HepG2 (cell line): ENCODE data around the gene NDUFAF3. TPM values are rescaled to one million over a fixed set of nuclear protein-coding genes. Genes with fewer than 3 reads are reported as not detected.

Experiments
- ATF7 ChIP-seq, 2 experiments: fragments of 450-650 bp in 1 of 2; sonication (generic) in 1 of 2; formaldehyde crosslinking in 1 of 2; IDR thresholded peaks; 2 replicates each; pipeline versions ENCODE4 v1.4.0 to v1.6.1; 2016 to 2020; ENCODE audit warnings: antibody characterized with exemption in 1 of 2, mild to moderate bottlenecking in 1 of 2, missing genetic modification reagents in 1 of 2
- BCL3 ChIP-seq: sonication (generic); formaldehyde crosslinking; IDR thresholded peaks from 2 replicates; pipeline ENCODE4 v1.5.1; 2020; ENCODE audit warnings: mild to moderate bottlenecking, missing genetic modification reagents, moderate library complexity
- CREM ChIP-seq, 2 experiments: sonication (generic) in 1 of 2; formaldehyde crosslinking in 1 of 2; IDR thresholded peaks; 2 replicates each; pipeline versions ENCODE4 v1.4.0 to v1.6.1; 2016 to 2020; ENCODE audit warnings: antibody characterized with exemption in 1 of 2, mild to moderate bottlenecking in 1 of 2, missing genetic modification reagents in 1 of 2
- GATAD1 ChIP-seq: IDR thresholded peaks from 2 replicates; pipeline ENCODE4 v1.6.1; 2016; ENCODE audit warnings: missing genetic modification reagents, missing compliant biosample characterization
- KAT7 ChIP-seq: IDR thresholded peaks from 2 replicates; pipeline ENCODE4 v1.6.1; 2018; ENCODE audit warnings: borderline replicate concordance, missing compliant biosample characterization
- KLF11 ChIP-seq: IDR thresholded peaks from 2 replicates; pipeline ENCODE4 v1.6.1; 2016; ENCODE audit warnings: missing compliant biosample characterization
- KLF12 ChIP-seq: sonication (generic); formaldehyde crosslinking; IDR thresholded peaks from 2 replicates; pipeline ENCODE4 v1.4.0; 2020; ENCODE audit warnings: missing genetic modification reagents, borderline replicate concordance
- MTF1 ChIP-seq: sonication (generic); formaldehyde crosslinking; IDR thresholded peaks from 2 replicates; pipeline ENCODE4 v1.5.0; 2020; ENCODE audit warnings: missing genetic modification reagents
- POGZ ChIP-seq: sonication (generic); formaldehyde crosslinking; IDR thresholded peaks from 2 replicates; pipeline ENCODE4 v1.4.0; 2020; ENCODE audit warnings: mild to moderate bottlenecking, missing genetic modification reagents
- POLR2A ChIP-seq, 2 experiments: IDR thresholded peaks; 2 replicates each; pipeline ENCODE4 v1.6.1; 2011; ENCODE audit warnings: low read depth in 2 of 2, low read length in 2 of 2, mild to moderate bottlenecking in 1 of 2, moderate library complexity in 1 of 2; ENCODE audit not compliant: insufficient read depth in 1 of 2
- SP1 ChIP-seq, 2 experiments: fragments of 450-650 bp in 1 of 2; sonication (generic) in 1 of 2; formaldehyde crosslinking in 1 of 2; IDR thresholded peaks; 2 replicates each; pipeline versions ENCODE4 v1.4.0 to v1.6.1; 2016 to 2020; ENCODE audit warnings: missing genetic modification reagents in 1 of 2
- TFDP2 ChIP-seq: sonication (generic); formaldehyde crosslinking; IDR thresholded peaks from 2 replicates; pipeline ENCODE4 v1.4.0; 2020; ENCODE audit warnings: missing genetic modification reagents
- ZBTB10 ChIP-seq: sonication (generic); formaldehyde crosslinking; IDR thresholded peaks from 2 replicates; pipeline ENCODE4 v1.4.0; 2020; ENCODE audit warnings: missing genetic modification reagents, borderline replicate concordance
- ZBTB3 ChIP-seq: sonication (generic); formaldehyde crosslinking; IDR thresholded peaks from 2 replicates; pipeline ENCODE4 v1.4.0; 2020; ENCODE audit warnings: low read depth, mild to moderate bottlenecking, moderate library complexity, missing genetic modification reagents, borderline replicate concordance
- ZNF276 ChIP-seq: sonication (generic); formaldehyde crosslinking; IDR thresholded peaks from 2 replicates; pipeline ENCODE4 v1.4.0; 2020; ENCODE audit warnings: mild to moderate bottlenecking, low read depth, missing genetic modification reagents
- ZNF326 ChIP-seq: sonication (generic); formaldehyde crosslinking; IDR thresholded peaks from 2 replicates; pipeline ENCODE4 v1.4.0; 2020; ENCODE audit warnings: missing genetic modification reagents, borderline replicate concordance
- ZNF333 ChIP-seq: sonication (generic); formaldehyde crosslinking; IDR thresholded peaks from 2 replicates; pipeline ENCODE4 v1.4.0; 2020; ENCODE audit warnings: mild to moderate bottlenecking, missing genetic modification reagents, borderline replicate concordance
- ZNF512 ChIP-seq: sonication (generic); formaldehyde crosslinking; IDR thresholded peaks from 2 replicates; pipeline ENCODE4 v1.4.0; 2020; ENCODE audit warnings: mild to moderate bottlenecking, missing genetic modification reagents
- ZNF703 ChIP-seq: sonication (generic); formaldehyde crosslinking; IDR thresholded peaks from 2 replicates; pipeline ENCODE4 v1.5.1; 2020; ENCODE audit warnings: missing genetic modification reagents, mild to moderate bottlenecking, moderate library complexity, borderline replicate concordance
- polyA plus RNA-seq, 8 experiments: library from polyadenylated mRNA; depleted of rRNA in 3 of 8; stranded (reverse) in 7 of 8; unstranded in 1 of 8; fragments of >200 nt; fragmentation: Illumina TruSeq in 4 of 8; extraction: Trizol in 4 of 8; gene quantifications; 2 replicates each; pipeline versions ENCODE4 v1.2.1 to v1.2.3, GENCODE V29; 2011 to 2016; ENCODE audit warnings: low read depth in 4 of 8, missing spikeins in 1 of 8, mixed read lengths in 1 of 8; ENCODE audit not compliant: insufficient read depth in 1 of 8
- total RNA-seq, 5 experiments: library from RNA; depleted of rRNA; stranded (reverse); fragments of >200 nt; fragmentation: Illumina TruSeq; extraction: Trizol; gene quantifications; 2 replicates each; pipeline ENCODE4 v1.2.3, GENCODE V29; 2016; ENCODE audit warnings: low read depth in 1 of 5

Gene NDUFAF3
- total and polyA plus RNA-seq, 2 of the 13 experiments (the other 11 are each of a cell fraction or from before 2014, with no cell fraction given) = 39.0 to 50.0 TPM

GRCh38 chr3:49017971-49018706, 3.8 kb upstream of the NDUFAF3 start, which contains the start of gene DALRD3 (continued):
- TF ChIP-seq POGZ (CRISPR knock-in tag) = 0 out of 2 replicates have a peak, but pooled peaks have one; percentile 26
- TF ChIP-seq CREM (IDR thresholded peaks at IDR 0.05) = peak; percentile 49
- no peak for TF ChIP-seq CREM (CRISPR knock-in tag; IDR thresholded peaks at IDR 0.05)
- TF ChIP-seq ZNF333 = 0 out of 2 replicates have a peak, but pooled peaks have one; percentile 49
- TF ChIP-seq ZNF512 = peak; percentile 62; the same call in 1 of the 2 replicates
- TF ChIP-seq ZNF276 (CRISPR knock-in tag) = peak; percentile 78; the same call in 1 of the 2 replicates
- TF ChIP-seq ZNF703 (CRISPR knock-in tag) = no peak
- TF ChIP-seq TFDP2 (CRISPR knock-in tag) = peak; percentile 36; the same call in 1 of the 2 replicates
- peak; percentile 58; the same call in 1 of the 2 replicates for TF ChIP-seq ZBTB10 (CRISPR knock-in tag)
- TF ChIP-seq POLR2A (IDR thresholded peaks at IDR 0.05; ENCODE audit: insufficient read depth in 1 of 2, low read depth in 2 of 2, low read length in 2 of 2) = peak in 1 of 2 experiments; percentile 64; a peak in 2 of 4 replicates
- no peak for TF ChIP-seq ATF7 (IDR thresholded peaks at IDR 0.05)
- peak; percentile 57; the same call in 1 of the 2 replicates for TF ChIP-seq ATF7 (CRISPR knock-in tag; IDR thresholded peaks at IDR 0.05)
- no peak for TF ChIP-seq MTF1 (CRISPR knock-in tag)
- TF ChIP-seq ZBTB3 (CRISPR knock-in tag) = peak; percentile 82; the same call in 1 of the 2 replicates
- peak; percentile 30; the same call in 1 of the 2 replicates for TF ChIP-seq KLF12 (CRISPR knock-in tag)
- no peak for TF ChIP-seq KLF11
- no peak; the same call in 1 of the 2 replicates for TF ChIP-seq KAT7
- TF ChIP-seq BCL3 (CRISPR knock-in tag) = no peak
- 0 out of 2 replicates have a peak, but pooled peaks have one; percentile 17 for TF ChIP-seq ZNF326 (CRISPR knock-in tag)
- no peak for TF ChIP-seq SP1 (IDR thresholded peaks at IDR 0.05)
- peak; percentile 53; the same call in 1 of the 2 replicates for TF ChIP-seq SP1 (CRISPR knock-in tag; IDR thresholded peaks at IDR 0.05)
- TF ChIP-seq GATAD1 (CRISPR knock-in tag) = peak; percentile 77
